Measurements from ENCODE around the gene SLC6A3. TPM values are rescaled to one million over a fixed set of nuclear protein-coding genes. Genes with fewer than 3 reads are reported as not detected.

Gene SLC6A3
- total and polyA plus RNA-seq, 2 of the 13 experiments (the other 11 are each of a cell fraction or from before 2014, with no cell fraction given), result 0.01 TPM; not detected in 1

GRCh38 chr5:1380011-1380817 is 65.0 kb downstream of the SLC6A3 start (continued):
- no peak for TF ChIP-seq EP300 (IDR thresholded peaks at IDR 0.05; ENCODE audit: low read depth in 2 of 2, low read length in 2 of 2)
- no peak for TF ChIP-seq EP300 (CRISPR knock-in tag; IDR thresholded peaks at IDR 0.05; ENCODE audit: borderline replicate concordance)
- TF ChIP-seq KMT2B (CRISPR knock-in tag; IDR thresholded peaks at IDR 0.05), result no peak
- TF ChIP-seq GMEB1 (CRISPR knock-in tag; IDR thresholded peaks at IDR 0.05; ENCODE audit: borderline replicate concordance), result no peak
- peak; percentile 29 to 79; a peak in 3 of 4 replicates for TF ChIP-seq HMGXB4 (CRISPR knock-in tag; IDR thresholded peaks at IDR 0.05; ENCODE audit: borderline replicate concordance in 1 of 2, low read depth in 1 of 2)
- peak; percentile 47; the same call in 1 of the 2 replicates for TF ChIP-seq ZNF263 (CRISPR knock-in tag; IDR thresholded peaks at IDR 0.05)
- no peak for TF ChIP-seq ATF6 (CRISPR knock-in tag; conservative IDR thresholded peaks at IDR 0.05)
- TF ChIP-seq JDP2 (CRISPR knock-in tag; IDR thresholded peaks at IDR 0.05; ENCODE audit: borderline replicate concordance), result no peak
- no peak for TF ChIP-seq ZNF451 (CRISPR knock-in tag; IDR thresholded peaks at IDR 0.05)
- peak; percentile 53; the same call in 1 of the 2 replicates for TF ChIP-seq ZNF431 (CRISPR knock-in tag; IDR thresholded peaks at IDR 0.05; ENCODE audit: borderline replicate concordance, low read depth)
- no peak for TF ChIP-seq ZNF83 (CRISPR knock-in tag; IDR thresholded peaks at IDR 0.05; ENCODE audit: borderline replicate concordance)
- no peak for TF ChIP-seq NR1H2 (CRISPR knock-in tag; IDR thresholded peaks at IDR 0.05; ENCODE audit: borderline replicate concordance, low read depth)
- TF ChIP-seq ZBTB37 (CRISPR knock-in tag; IDR thresholded peaks at IDR 0.05), result no peak
- peak; percentile 10; the same call in 1 of the 2 replicates for TF ChIP-seq ARID5B (CRISPR knock-in tag; IDR thresholded peaks at IDR 0.05)
- no peak for TF ChIP-seq NAIF1 (CRISPR knock-in tag; IDR thresholded peaks at IDR 0.05; ENCODE audit: borderline replicate concordance)
- no peak for TF ChIP-seq ZNF260 (CRISPR knock-in tag; IDR thresholded peaks at IDR 0.05; ENCODE audit: borderline replicate concordance, low read depth)
- no peak for TF ChIP-seq RARA (CRISPR knock-in tag; IDR thresholded peaks at IDR 0.05)
